SIG-M5 (cell line): ENCODE results near the gene AKTIP.

Experiments
- DNase-seq: peaks from one replicate; lab custom pipeline; 2025; lab: John Stamatoyannopoulos, UW

The AKTIP gene

DNA sequence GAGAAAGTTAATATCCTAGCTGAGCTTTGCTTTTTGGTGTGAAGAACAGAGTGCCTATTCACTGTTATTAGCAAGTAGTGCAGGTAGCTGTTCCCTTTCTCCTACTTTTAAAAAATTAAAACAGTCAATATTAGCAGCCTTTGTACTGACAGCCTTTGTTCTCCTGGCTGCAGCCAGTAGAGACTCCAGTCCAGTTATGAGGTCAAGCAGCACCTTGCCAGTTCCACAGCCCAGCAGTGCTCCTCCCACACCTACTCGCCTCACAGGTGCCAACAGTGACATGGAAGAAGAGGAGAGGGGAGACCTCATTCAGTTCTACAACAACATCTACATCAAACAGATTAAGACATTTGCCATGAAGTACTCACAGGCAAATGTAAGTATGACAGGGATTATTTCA, 22.6 kb downstream of the AKTIP start:
- DNase-seq, result no peak

DNA sequence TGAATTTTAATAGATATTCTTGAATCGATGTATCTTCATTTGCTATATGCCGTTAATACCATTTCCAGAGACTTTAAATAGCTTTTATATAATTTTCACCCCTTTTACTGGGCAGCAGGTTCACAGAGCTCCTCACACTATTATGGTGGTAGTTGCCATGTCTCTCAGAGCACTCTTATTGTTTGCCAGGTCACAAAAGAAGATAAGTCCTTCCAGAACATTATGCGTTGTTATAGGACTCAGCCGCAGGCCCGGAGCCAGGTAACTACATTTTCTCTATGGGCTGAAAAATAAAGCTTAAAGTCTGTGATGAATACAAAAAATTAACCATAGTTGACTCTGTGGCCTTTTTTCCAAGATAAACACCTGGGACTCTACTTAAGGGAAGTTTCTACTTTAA, 24.0 kb downstream of the AKTIP start:
- DNase-seq, result no peak

DNA sequence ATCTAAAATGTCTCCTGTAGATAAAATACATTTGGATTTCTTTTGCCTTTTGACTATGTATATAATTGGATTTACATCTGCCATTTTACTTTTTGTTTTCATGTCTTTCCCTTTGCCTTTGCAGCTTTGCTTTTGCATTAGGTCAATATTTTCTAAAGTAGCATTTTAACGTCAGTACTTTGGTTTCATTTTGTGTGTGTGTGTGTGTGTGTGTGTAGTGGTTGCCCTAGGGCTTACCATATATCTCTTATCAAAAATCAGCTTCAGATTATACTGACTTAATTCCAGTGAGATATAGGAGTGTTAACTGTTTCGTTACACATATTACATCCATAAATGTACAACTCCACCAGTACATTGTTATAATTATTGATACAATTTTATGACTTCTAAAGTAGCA, 26.1 kb downstream of the AKTIP start:
- DNase-seq, result no peak

DNA sequence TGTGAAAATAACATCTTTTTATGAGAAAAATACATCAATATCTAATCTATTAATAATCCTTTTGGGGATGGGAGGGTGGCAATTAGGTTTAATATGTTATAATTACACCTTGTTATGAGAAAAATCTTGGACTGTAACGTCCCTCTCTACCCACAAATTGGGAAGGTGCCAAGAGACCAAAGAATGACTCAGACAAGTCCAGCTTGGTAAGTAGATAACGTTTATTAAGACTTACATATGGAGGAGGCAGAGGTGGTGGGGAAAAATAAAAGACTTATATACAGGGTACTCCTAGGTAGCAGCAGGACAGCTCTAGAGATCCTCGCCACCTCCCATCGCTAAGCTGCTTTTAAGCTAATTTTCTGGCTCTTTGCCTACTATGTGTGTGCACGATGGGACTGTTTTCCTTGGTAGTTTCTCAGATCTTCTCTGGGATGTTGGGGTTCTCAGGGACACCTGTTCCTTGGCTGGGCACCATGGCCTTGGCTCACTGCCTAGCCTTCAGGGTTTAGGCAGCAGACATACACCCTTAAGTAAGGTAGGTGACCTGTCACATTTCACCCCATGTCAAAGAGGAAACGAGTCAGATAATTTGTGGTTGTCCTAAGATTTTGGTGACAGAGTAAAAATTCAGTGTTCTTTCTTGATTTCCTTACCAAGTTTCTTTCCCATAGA, 37.3 kb downstream of the AKTIP start:
- no peak for DNase-seq

DNA sequence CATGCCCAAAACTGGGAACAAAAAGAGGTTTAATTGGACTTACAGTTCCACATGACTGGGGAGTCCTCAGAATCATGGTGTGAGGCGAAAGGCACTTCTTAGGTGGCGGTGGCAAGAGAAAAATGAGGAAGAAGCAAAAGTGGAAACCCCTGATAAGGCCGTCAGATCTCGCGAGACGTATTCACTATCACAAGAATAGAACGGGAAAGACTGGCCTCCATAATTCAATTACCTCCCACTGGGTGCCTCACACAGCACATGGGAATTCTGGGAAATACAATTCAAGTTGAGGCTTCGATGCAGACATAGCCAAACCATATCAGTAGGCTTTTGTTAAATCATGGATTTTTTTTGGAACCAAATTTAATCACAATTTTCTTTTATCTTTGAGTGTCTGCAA, 44.4 kb downstream of the AKTIP start:
- no peak for DNase-seq

DNA sequence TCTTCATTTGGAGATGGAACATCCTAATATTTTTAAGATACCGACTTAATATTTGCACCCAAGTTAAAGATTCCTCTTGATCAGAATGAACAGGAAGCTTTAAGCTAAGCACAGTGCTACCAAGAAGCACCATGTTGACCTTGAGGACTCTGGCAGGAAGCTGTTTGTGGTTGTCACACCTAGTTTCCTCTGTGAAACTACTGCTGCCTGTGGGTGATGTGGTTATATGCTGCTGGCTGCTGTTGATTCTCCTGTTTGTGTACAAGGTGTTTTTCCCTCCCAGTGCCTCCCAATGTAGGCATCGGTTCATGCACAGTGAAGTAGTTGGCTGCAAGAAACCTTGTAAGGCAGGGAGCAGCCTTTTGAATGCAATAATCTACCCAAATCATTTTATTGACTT, 45.3 kb downstream of the AKTIP start:
- DNase-seq, result no peak

DNA sequence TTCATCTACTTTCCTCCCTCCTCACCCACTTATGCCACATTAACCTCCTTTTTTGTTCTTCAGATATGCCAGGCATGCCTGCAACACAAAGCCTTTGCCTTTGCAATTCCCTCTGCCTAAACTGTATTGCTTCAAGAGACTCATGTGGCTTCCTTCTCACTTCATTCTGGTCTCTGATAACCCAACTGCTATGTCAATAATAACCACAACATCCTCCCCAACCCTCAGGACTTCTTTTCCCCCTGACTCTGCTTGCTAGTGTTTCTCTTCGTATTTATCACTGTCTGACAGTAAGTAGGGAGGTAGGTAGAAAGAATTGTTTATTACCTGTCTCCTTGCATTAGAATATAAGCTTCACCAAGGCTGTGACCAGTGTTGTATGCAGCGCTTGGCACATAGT, 46.4 kb downstream of the AKTIP start:
- no peak for DNase-seq

DNA sequence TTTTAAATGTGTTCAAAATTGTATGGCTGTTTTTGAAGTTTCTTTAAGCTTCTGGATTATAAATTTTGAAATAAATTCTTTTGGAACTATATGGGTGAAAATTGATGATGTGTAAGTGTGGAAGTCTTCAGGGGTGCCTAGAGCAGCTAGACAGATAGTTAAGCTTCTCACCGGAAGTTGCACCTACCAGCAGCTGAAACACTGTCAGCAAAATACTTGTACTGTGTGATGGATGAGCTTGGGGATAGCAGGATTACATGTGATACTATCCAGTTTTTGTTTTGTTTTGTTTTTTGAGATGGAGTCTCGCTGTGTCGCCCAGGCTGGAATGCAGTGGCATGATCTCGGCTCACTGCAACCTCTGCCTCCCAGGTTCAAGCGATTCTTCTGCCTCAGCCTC, 49.1 kb downstream of the AKTIP start:
- DNase-seq, result no peak

DNA sequence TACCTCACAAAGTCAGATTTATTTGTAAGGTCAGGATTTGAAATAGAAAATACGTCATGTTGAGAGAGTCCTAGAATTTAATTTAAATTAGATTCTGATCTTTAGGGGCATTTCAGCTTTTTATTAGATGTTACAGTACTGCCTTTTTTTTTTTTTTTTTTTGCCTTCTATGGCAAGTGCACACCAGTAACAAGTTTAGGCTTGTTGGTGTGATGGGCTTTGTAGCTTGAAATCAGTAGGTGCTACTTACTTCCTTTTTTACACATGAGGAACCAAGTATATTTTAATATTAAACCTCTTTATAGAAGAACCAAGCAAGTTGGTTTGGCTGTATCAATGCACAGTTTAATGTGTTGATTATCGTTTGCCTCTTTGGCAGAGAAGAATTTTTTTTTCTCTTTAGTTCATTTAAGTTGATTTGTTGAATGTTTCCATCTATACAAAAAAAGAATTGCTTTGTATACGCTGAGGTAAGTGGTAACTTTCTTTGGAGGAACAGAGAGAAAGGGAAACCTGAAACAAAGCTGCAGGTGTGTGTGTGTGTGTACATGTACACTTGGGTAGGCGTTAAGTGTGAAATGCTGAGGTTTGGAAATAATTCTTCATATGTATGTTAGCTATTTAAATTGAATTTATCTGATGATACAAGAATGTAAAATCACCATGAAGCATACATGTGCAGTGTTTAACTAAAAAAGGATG, 53.0 kb downstream of the AKTIP start:
- DNase-seq, result no peak

DNA sequence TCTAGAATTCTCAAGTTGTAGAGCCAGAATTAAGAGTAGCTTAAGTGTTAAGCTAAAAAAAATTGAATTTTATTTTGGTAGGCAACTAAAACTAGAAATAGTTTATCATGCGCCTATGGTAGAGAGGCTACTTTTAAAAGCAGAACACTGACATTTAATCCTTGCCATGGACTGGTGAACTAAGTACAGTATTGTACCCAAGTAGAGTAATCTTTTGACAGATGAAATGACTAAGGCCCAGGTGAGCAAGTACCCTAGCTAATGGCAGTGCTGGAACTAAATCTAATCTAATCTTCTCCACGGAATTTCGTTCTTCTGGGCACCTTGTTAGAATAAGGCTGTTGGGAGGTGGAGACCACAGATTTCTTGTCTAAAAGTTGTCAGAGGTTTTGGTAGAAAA, 56.9 kb downstream of the AKTIP start:
- DNase-seq, result no peak

DNA sequence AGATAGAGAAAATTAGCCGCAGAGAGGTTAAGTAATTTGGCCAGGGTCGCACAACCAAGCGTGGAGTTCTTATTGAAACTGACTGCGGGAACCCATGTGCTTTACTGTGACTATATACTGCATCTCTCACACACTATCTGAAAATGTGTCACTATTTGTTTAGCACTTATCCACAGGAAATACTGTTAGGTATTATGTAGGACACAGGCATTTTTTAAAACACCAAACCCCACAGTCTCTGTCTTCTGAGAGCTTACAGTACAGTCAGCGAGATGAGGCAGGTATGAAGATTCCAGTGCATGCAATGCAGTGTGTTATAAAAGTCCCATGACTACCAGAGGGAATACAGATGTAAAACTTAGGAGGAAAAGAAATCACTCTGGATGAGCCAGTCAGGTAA, 57.5 kb downstream of the AKTIP start:
- DNase-seq, result no peak
